DOHH2 (cell line): ENCODE results near the gene KNL1.

Experiments used
- EZH2phosphoT487 ChIP-seq: fragments of 200-600 bp; sonication (generic); IDR thresholded peaks from 2 replicates; pipeline ENCODE4 v1.6.1; 2017; ENCODE audit warnings: borderline replicate concordance, mild to moderate bottlenecking, antibody characterized with exemption, low read length, moderate library complexity, mixed read lengths
- TF ChIP-seq, protein P1 (sequence below): fragments of 200-600 bp; sonication (generic); IDR thresholded peaks from one replicate; pipeline ENCODE4 v1.5.1; 2014; ENCODE audit warnings: antibody characterized with exemption, mild to moderate bottlenecking, low read depth, low read length; ENCODE audit not compliant: poor library complexity, severe bottlenecking

DNA sequence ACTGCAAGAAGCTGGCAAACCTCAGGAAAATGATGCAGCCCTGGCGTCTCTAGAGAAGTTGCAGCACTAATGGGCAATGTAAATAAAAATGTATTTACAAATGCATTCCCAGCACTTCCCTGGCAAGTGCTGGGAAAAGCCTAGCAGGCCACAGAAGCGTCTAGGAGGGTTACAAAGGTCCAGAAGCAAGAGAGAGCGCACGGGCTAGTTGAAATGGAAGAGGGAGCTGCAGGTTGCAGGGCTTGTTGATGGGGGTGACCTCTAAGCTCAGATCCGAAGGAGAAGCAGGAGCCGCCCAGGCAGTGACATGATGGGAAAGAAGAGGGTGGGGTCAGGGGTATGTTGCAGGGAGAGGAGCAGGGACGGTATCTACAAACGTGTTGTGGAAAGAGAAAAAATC is 2.7 kb upstream of the KNL1 start:
- TF ChIP-seq, protein P1, sequence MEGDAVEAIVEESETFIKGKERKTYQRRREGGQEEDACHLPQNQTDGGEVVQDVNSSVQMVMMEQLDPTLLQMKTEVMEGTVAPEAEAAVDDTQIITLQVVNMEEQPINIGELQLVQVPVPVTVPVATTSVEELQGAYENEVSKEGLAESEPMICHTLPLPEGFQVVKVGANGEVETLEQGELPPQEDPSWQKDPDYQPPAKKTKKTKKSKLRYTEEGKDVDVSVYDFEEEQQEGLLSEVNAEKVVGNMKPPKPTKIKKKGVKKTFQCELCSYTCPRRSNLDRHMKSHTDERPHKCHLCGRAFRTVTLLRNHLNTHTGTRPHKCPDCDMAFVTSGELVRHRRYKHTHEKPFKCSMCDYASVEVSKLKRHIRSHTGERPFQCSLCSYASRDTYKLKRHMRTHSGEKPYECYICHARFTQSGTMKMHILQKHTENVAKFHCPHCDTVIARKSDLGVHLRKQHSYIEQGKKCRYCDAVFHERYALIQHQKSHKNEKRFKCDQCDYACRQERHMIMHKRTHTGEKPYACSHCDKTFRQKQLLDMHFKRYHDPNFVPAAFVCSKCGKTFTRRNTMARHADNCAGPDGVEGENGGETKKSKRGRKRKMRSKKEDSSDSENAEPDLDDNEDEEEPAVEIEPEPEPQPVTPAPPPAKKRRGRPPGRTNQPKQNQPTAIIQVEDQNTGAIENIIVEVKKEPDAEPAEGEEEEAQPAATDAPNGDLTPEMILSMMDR = no peak
- TF ChIP-seq EZH2phosphoT487 = no peak
